HUES6 (cell line): ENCODE results near the gene EXOC5.

ENCODE experiments used
- H3K27ac ChIP-seq: 2 replicates; pipeline ENCODE4 v1.7.0; 2013; ENCODE audit warnings: low read depth, mild to moderate bottlenecking, low read length, inconsistent platforms
- H3K27me3 ChIP-seq: 2 replicates; pipeline ENCODE4 v1.6.1; 2013; ENCODE audit warnings: low read length; ENCODE audit not compliant: control insufficient read depth, insufficient read depth
- H3K36me3 ChIP-seq: 2 replicates; pipeline ENCODE4 v1.6.1; 2013; ENCODE audit warnings: low read length; ENCODE audit not compliant: control insufficient read depth, insufficient read depth
- H3K4me1 ChIP-seq: 2 replicates; pipeline ENCODE4 v1.6.1; 2013; ENCODE audit warnings: low read length; ENCODE audit not compliant: control insufficient read depth, insufficient read depth
- H3K4me3 ChIP-seq: 2 replicates; pipeline ENCODE4 v1.5.1; 2013; ENCODE audit warnings: low read depth, low read length
- H3K9ac ChIP-seq: one replicate; pipeline ENCODE4 v1.6.1; 2013; ENCODE audit warnings: mild to moderate bottlenecking, low read length
- H3K9me3 ChIP-seq: 2 replicates; pipeline ENCODE4 v1.6.1; 2013; ENCODE audit warnings: low read depth, low read length; ENCODE audit not compliant: control insufficient read depth, insufficient read depth

EXOC5 gene

DNA sequence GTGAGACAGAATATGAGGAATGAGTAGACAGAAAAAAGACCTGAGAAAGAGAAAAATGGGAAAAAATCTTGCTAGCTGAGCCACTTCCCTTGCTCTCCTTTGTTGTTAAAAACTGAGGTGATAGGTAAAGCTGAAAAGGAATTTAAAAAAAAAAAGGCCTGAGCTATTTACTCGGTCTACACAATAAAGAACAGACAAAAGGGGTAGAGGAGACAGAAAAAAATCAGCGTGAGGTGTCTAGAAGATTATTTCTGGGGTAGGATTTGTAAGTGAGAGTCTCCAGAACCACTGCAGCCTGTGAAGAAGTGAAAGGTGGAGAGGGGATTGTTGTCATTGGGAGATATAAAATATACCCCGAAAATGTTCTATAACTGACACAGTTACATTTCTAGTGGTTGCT is 98.8 kb downstream of the EXOC5 start:
- Histone ChIP-seq H3K4me1 (peaks cover 9% of the 10 kb centered on the region; the same call in 1 of the 2 replicates), H3K4me3 (no peak overlapping the region), H3K9ac (no peak overlapping the region), H3K9me3 (no peaks in the 10 kb centered on the region), H3K27ac (no peak overlapping the region), H3K36me3 (no peaks in the 10 kb centered on the region), H3K27me3 (no peaks in the 10 kb centered on the region)

DNA sequence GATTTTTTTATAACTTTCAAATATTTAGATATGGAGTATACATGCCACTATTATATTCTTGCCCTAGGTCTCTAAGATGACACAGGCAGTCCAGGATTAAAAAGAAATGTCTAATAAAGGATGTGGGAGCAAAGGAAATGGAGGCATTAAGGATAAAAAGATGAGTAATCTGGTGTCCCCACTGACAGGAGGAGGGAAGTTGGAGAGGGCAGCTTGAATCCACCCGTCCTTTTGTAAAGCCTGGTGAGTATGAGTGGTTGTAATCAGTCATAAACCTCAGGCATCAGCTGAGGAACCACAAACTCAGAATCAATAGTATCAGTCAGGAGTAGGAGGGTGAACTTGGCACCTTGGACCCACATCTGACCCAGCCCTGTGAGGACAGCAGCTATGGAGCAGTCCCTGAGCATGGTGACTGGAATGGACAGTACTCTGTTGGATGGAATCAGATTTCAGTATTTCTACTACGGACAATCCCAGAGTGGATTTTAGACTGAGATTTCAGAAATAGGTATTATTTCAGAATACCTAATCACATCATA is 100.5 kb downstream of the EXOC5 start:
- Histone ChIP-seq H3K27me3 (no peaks in the 10 kb centered on the region), H3K4me3 (no peak overlapping the region), H3K9ac (no peak overlapping the region), H3K27ac (no peak overlapping the region), H3K9me3 (no peaks in the 10 kb centered on the region), H3K4me1 (peaks cover 9% of the 10 kb centered on the region; the same call in 1 of the 2 replicates), H3K36me3 (no peaks in the 10 kb centered on the region)

DNA sequence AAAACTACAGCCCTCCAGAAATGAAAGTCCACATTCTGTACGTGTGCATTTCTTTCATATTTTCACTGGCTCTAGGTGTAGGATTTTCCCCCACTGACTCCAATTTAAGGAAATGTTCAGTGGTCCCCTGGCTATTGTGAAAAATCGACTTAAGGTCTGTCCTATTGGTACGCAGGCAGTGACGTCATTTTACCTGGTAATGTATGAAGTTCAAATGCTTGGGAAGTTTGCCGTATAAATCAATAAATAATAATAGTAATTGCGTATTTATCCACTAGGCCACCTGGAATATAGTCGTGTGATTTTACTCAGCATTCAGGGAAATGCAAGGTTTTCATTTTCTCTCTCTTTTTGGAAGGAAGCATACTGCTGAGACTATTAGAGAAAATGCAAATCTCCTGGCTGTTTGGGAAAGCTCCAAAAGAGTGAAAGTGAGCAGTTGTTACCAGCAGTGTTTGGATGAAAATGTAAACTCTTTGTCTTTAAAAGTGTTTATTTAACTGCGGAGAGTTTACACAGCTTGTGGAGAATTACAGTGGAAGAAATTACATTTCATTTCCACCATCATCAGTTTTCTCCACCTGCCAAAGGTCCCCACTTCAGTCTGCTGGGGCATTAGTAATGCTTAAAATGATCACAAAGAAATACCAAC is 107.0 kb downstream of the EXOC5 start:
- Histone ChIP-seq H3K4me3 (no peak overlapping the region), H3K36me3 (no peaks in the 10 kb centered on the region), H3K9ac (no peak overlapping the region), H3K4me1 (peaks cover 7% of the 10 kb centered on the region; the same call in 1 of the 2 replicates), H3K9me3 (no peaks in the 10 kb centered on the region), H3K27ac (no peak overlapping the region), H3K27me3 (no peaks in the 10 kb centered on the region)

DNA sequence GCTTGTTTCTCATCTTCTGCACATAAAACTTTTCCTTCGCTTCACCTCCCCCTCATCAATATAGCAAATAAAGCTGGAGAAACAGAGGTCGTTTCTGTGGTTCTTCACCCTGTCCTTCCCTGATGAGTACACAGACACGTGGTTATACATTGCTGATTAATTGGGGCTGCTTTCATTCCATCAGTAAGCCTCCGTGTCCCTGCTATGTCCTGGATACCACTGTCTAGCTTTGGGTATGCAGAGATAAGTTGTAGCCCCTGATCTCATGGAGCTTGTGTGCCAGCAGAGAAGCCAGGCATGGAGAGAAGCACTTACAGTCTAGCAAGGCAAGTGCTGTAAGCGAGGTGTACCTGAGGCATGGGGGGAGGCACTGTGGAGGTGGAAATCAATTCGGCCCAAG is 108.4 kb downstream of the EXOC5 start:
- H3K27me3 ChIP-seq: no peaks in the 10 kb centered on the region
- H3K36me3 ChIP-seq: no peaks in the 10 kb centered on the region
- H3K27ac ChIP-seq: no peak overlapping the region
- H3K4me1 ChIP-seq: peaks cover 7% of the 10 kb centered on the region; the same call in 1 of the 2 replicates
- H3K9me3 ChIP-seq: no peaks in the 10 kb centered on the region
- H3K4me3 ChIP-seq: no peak overlapping the region
- no peak overlapping the region for H3K9ac ChIP-seq

DNA sequence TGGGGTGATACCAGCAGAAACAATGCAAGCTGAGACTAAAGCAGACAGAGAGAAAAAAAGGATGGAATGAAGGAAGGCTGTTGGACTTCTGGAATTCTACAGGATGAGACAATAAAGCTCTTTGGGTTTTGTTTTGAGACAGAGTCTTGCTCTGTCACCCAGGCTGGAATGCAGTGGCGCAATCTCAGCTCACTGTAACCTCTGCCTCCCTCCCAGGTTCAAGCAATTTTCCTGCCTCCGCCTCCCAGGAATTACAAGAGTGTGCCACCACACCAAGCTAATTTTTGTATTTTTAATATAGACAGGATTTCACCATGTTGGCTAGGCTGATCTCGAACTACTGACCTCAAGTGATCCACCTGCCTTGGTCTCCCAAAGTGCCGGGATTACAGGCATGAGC is 115.4 kb downstream of the EXOC5 start:
- H3K36me3 ChIP-seq: no peaks in the 10 kb centered on the region
- H3K27ac ChIP-seq: no peak overlapping the region
- no peaks in the 10 kb centered on the region for H3K27me3 ChIP-seq
- H3K4me1 ChIP-seq: no peaks in the 10 kb centered on the region
- no peak overlapping the region for H3K4me3 ChIP-seq
- no peak overlapping the region for H3K9ac ChIP-seq
- H3K9me3 ChIP-seq: no peaks in the 10 kb centered on the region
